Suprapubic skin (tissue), 3 donors: ENCODE data around the gene DUOX1.

ENCODE experiments used
- CTCF ChIP-seq, 2 donors: fragments of 200-600 bp in 1 of 2; fragments of 450-650 bp in 1 of 2; sonication (generic) in 1 of 2; IDR thresholded peaks; one replicate each; pipeline ENCODE4 v1.5.1; 2016 to 2019; ENCODE audit warnings: antibody characterized with exemption in 2 of 2, mild to moderate bottlenecking in 1 of 2, moderate library complexity in 1 of 2
- POLR2A ChIP-seq, 2 donors: fragments of 450-650 bp; IDR thresholded peaks; one replicate each; pipeline ENCODE4 v1.6.1; 2017; ENCODE audit warnings: antibody characterized with exemption in 2 of 2, mild to moderate bottlenecking in 2 of 2, moderate library complexity in 2 of 2

GRCh38 chr15:45113380-45113990, 16.3 kb upstream of the DUOX1 start:
- TF ChIP-seq CTCF (IDR thresholded peaks at IDR 0.05) (no peak), POLR2A (IDR thresholded peaks at IDR 0.05) (no peak)
